Neural progenitor cell (in vitro differentiated cells): ENCODE measurements around the gene TMEM150C. TPM values are rescaled to one million over a fixed set of nuclear protein-coding genes. Genes with fewer than 3 reads are reported as not detected.

Source experiments
- DNase-seq: peaks from one replicate; pipeline ENCODE4 v3.0.0-alpha.2; 2016; ENCODE audit warnings: low spot score
- H2AFZ ChIP-seq: fragments of 200-600 bp; sonication (generic); replicated peaks from 2 replicates; pipeline ENCODE4 v1.6.1; 2016; ENCODE audit warnings: antibody characterized with exemption
- H3F3A ChIP-seq: fragments of 200-600 bp; sonication (generic); 2 replicates; pipeline ENCODE4 v1.6.1; 2016; ENCODE audit warnings: antibody characterized with exemption, low read depth
- H3K27ac ChIP-seq: fragments of 200-600 bp; sonication (generic); 2 replicates; pipeline ENCODE4 v1.5.1; 2016; ENCODE audit warnings: mild to moderate bottlenecking
- H3K27me3 ChIP-seq: fragments of 200-600 bp; sonication (generic); 2 replicates; pipeline ENCODE4 v1.6.1; 2016; ENCODE audit warnings: mild to moderate bottlenecking, moderate library complexity
- H3K36me3 ChIP-seq: fragments of 200-600 bp; sonication (generic); 2 replicates; pipeline ENCODE4 v1.5.1; 2016
- H3K4me1 ChIP-seq: fragments of 200-600 bp; sonication (generic); 2 replicates; pipeline ENCODE4 v1.6.1; 2016; ENCODE audit warnings: mixed run types
- H3K4me2 ChIP-seq: fragments of 200-600 bp; sonication (generic); 2 replicates; pipeline ENCODE4 v1.6.1; 2016
- H3K4me3 ChIP-seq: fragments of 200-600 bp; sonication (generic); 2 replicates; pipeline ENCODE4 v1.5.1; 2016
- H3K79me2 ChIP-seq: fragments of 200-600 bp; sonication (generic); 2 replicates; pipeline ENCODE4 v1.6.1; 2016; ENCODE audit warnings: low read depth
- H3K9ac ChIP-seq: fragments of 200-600 bp; sonication (generic); 2 replicates; pipeline ENCODE4 v1.6.1; 2016
- H3K9me3 ChIP-seq: fragments of 200-600 bp; sonication (generic); 2 replicates; pipeline ENCODE4 v1.5.1; 2016; ENCODE audit warnings: low read depth
- H4K20me1 ChIP-seq: fragments of 200-600 bp; sonication (generic); 2 replicates; pipeline ENCODE4 v1.6.1; 2016; ENCODE audit warnings: low read depth
- H3K27ac Mint-ChIP-seq: 3 replicates; pipeline ENCODE4 v1.8.0; 2021; ENCODE audit warnings: mixed read lengths
- H3K27me3 Mint-ChIP-seq: 2 replicates; pipeline ENCODE4 v1.8.0; 2022; ENCODE audit warnings: low read depth, mild to moderate bottlenecking, inconsistent platforms, moderate library complexity, mixed read lengths; ENCODE audit not compliant: insufficient read depth
- H3K36me3 Mint-ChIP-seq: 3 replicates; pipeline ENCODE4 v1.8.0; 2021; ENCODE audit warnings: mixed read lengths
- H3K4me1 Mint-ChIP-seq: 3 replicates; pipeline ENCODE4 v1.8.0; 2021; ENCODE audit warnings: mixed read lengths
- H3K4me3 Mint-ChIP-seq: 3 replicates; pipeline ENCODE4 v1.8.0; 2021; ENCODE audit warnings: mild to moderate bottlenecking, moderate library complexity, mixed read lengths
- H3K9me3 Mint-ChIP-seq: 3 replicates; pipeline ENCODE4 v1.8.0; 2020; ENCODE audit warnings: mixed read lengths
- EZH2 ChIP-seq: fragments of 200-600 bp; sonication (generic); IDR thresholded peaks from 2 replicates; pipeline ENCODE4 v1.6.1; 2017; ENCODE audit warnings: antibody characterized with exemption, mild to moderate bottlenecking, moderate library complexity
- EZH2phosphoT487 ChIP-seq: fragments of 200-600 bp; sonication (generic); IDR thresholded peaks from 2 replicates; pipeline ENCODE4 v1.6.1; 2017; ENCODE audit warnings: antibody characterized with exemption
- total RNA-seq: library from RNA; depleted of rRNA; stranded (reverse); fragments of >200 nt; gene quantifications from 2 replicates; pipeline ENCODE4 v1.2.3, GENCODE V29; 2015; ENCODE audit warnings: low replicate concordance
- TF ChIP-seq, protein P1 (sequence below): fragments of 200-600 bp; sonication (generic); IDR thresholded peaks from 2 replicates; pipeline ENCODE4 v1.5.1; 2017; ENCODE audit warnings: antibody characterized with exemption, mild to moderate bottlenecking

The TMEM150C gene
- total RNA-seq, 1 donor from 2014 or later, result 3.8 TPM

DNA sequence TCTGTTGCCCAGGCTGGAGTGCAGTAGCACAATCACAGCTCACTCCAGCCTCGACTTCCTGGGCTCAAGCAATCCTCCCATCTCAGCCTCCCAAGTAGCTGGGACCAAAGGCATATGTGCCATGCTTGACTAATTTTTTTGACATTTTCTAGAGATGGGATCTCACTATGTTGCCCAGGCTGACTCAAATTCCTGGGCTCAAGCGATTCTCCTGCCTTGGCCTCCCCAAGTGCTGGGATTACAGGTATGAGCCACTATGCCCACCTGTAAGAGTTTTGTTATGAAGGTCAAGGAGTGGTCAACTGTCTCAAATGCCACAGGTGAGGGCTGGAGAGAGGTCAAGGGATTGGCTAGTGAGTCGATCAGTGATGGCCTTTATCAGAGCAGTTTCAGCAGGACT, 32.5 kb downstream of the TMEM150C start:
- no peak for TF ChIP-seq EZH2phosphoT487
- TF ChIP-seq, protein P1, sequence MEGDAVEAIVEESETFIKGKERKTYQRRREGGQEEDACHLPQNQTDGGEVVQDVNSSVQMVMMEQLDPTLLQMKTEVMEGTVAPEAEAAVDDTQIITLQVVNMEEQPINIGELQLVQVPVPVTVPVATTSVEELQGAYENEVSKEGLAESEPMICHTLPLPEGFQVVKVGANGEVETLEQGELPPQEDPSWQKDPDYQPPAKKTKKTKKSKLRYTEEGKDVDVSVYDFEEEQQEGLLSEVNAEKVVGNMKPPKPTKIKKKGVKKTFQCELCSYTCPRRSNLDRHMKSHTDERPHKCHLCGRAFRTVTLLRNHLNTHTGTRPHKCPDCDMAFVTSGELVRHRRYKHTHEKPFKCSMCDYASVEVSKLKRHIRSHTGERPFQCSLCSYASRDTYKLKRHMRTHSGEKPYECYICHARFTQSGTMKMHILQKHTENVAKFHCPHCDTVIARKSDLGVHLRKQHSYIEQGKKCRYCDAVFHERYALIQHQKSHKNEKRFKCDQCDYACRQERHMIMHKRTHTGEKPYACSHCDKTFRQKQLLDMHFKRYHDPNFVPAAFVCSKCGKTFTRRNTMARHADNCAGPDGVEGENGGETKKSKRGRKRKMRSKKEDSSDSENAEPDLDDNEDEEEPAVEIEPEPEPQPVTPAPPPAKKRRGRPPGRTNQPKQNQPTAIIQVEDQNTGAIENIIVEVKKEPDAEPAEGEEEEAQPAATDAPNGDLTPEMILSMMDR, result no peak
- H3K9me3 Mint-ChIP-seq, result no peaks in the 10 kb centered on the region
- H3F3A ChIP-seq, result peaks cover 2% of the 10 kb centered on the region
- H3K4me3 Mint-ChIP-seq, result no peak overlapping the region
- no peak overlapping the region for H3K27ac Mint-ChIP-seq
- H3K4me3 ChIP-seq, result no peak overlapping the region
- H2AFZ ChIP-seq, result no peak overlapping the region
- H3K4me1 Mint-ChIP-seq, result no peaks in the 10 kb centered on the region
- H4K20me1 ChIP-seq, result no peaks in the 10 kb centered on the region
- H3K9ac ChIP-seq, result no peak overlapping the region
- no peaks in the 10 kb centered on the region for H3K9me3 ChIP-seq
- no peaks in the 10 kb centered on the region for H3K36me3 ChIP-seq
- H3K36me3 Mint-ChIP-seq, result no peaks in the 10 kb centered on the region
- no peaks in the 10 kb centered on the region for H3K79me2 ChIP-seq
- H3K27me3 ChIP-seq, result no peaks in the 10 kb centered on the region
- no peak overlapping the region for H3K27ac ChIP-seq
- DNase-seq, result no peak
- no peak overlapping the region for H3K4me2 ChIP-seq
- peaks cover 8% of the 10 kb centered on the region for H3K4me1 ChIP-seq
- peaks cover 2% of the 10 kb centered on the region for H3K27me3 Mint-ChIP-seq

DNA sequence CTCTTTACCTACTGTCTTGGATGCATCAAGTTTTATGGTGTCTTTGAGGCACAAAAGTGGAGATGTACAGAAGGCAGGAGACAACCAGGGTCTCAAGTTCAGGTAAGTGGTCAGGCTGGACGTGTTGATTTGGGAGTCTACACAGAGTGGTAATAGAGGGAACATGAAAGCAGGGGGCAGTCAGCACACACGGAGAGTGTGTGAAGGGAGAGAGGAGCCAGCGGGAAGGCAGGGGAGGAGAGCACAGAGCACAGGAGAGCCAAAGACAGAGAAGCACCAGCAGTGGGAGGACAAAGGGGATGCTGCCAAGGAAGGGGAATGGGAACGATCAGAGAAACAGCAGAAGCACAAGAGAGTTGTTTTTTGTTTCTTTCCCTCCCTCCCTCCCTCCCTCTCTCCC, 32.9 kb downstream of the TMEM150C start:
- H3K9me3 Mint-ChIP-seq, result no peaks in the 10 kb centered on the region
- Histone ChIP-seq H3K9ac (no peak overlapping the region), H4K20me1 (no peaks in the 10 kb centered on the region), H3K4me2 (no peak overlapping the region), H2AFZ (no peak overlapping the region), H3K4me1 (peaks cover 9% of the 10 kb centered on the region), H3K36me3 (no peaks in the 10 kb centered on the region), H3F3A (peaks cover 3% of the 10 kb centered on the region), H3K9me3 (no peaks in the 10 kb centered on the region), H3K4me3 (no peak overlapping the region), H3K27ac (no peak overlapping the region), H3K79me2 (no peaks in the 10 kb centered on the region), H3K27me3 (no peaks in the 10 kb centered on the region)
- no peaks in the 10 kb centered on the region for H3K4me1 Mint-ChIP-seq
- H3K27me3 Mint-ChIP-seq, result peaks cover 2% of the 10 kb centered on the region
- TF ChIP-seq, protein P1, result no peak
- no peak for TF ChIP-seq EZH2phosphoT487
- TF ChIP-seq EZH2, result no peak
- H3K4me3 Mint-ChIP-seq, result no peak overlapping the region
- no peaks in the 10 kb centered on the region for H3K36me3 Mint-ChIP-seq
- no peak for DNase-seq
- no peak overlapping the region for H3K27ac Mint-ChIP-seq

DNA sequence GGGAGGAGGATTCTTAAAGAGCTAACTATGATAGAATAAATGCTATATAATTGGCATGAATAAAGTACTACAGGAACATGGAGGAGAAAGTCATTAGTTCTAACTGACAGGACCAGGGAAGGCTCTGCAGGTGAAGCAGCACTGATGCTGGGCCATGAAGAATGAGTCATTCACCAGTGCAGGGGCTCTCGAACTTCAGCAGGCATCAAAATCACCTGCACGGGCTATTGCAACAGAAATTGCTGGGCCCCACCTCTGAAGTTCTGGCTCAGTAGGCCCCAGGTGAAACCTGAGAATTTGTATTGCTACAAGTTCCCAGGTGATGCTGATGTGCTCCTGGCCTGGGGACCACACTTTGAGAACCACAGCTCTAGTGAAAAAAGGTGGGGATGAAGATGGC, 33.7 kb downstream of the TMEM150C start:
- Mint-ChIP-seq H3K4me3 (no peak overlapping the region), H3K9me3 (no peaks in the 10 kb centered on the region), H3K36me3 (no peaks in the 10 kb centered on the region), H3K27ac (no peak overlapping the region), H3K27me3 (peaks cover 2% of the 10 kb centered on the region), H3K4me1 (peaks cover 2% of the 10 kb centered on the region)
- Histone ChIP-seq H3K9ac (no peak overlapping the region), H3K36me3 (no peaks in the 10 kb centered on the region), H3K9me3 (no peaks in the 10 kb centered on the region), H3K4me2 (no peak overlapping the region), H3K27me3 (no peaks in the 10 kb centered on the region), H3F3A (peaks cover 3% of the 10 kb centered on the region), H4K20me1 (no peaks in the 10 kb centered on the region), H3K4me3 (no peak overlapping the region), H3K27ac (no peak overlapping the region), H3K79me2 (no peaks in the 10 kb centered on the region), H3K4me1 (peaks cover 9% of the 10 kb centered on the region), H2AFZ (no peak overlapping the region)
- DNase-seq, result no peak
- TF ChIP-seq EZH2, result no peak
- no peak for TF ChIP-seq EZH2phosphoT487
- TF ChIP-seq, protein P1, result no peak
